ENCODE measurements around the gene PLCB3.
A peak's percentile ranks its signal among the peaks of the same experiment; 100 is the strongest.

The PLCB3 gene

GRCh38 chr11:64290352-64291261 is 39.3 kb downstream of the PLCB3 start:
- DNase-seq, result no peak

GRCh38 chr11:64291262-64291751 is 40.0 kb downstream of the PLCB3 start, which contains the start of gene KCNK4:
Gene KCNK4 (plus strand): TSS chr11:64291302. CDS start chr11:64293019, 1,717 bp downstream.
- DNase-seq, result no peak

- no peak for DNase-seq
Measured at GRCh38 chr11:64291752-64292459, 40.6 kb downstream of the PLCB3 start.

GRCh38 chr11:64292460-64293254 is 41.3 kb downstream of the PLCB3 start:
- no peak for DNase-seq

- DNase-seq, result no peak
Measured at GRCh38 chr11:64294774-64295173, 43.4 kb downstream of the PLCB3 start.

- no peak for DNase-seq
Measured at GRCh38 chr11:64295760-64296159, 44.4 kb downstream of the PLCB3 start.

- no peak for DNase-seq
Measured at GRCh38 chr11:64296236-64296635, 44.9 kb downstream of the PLCB3 start.

GRCh38 chr11:64296830-64297698 is 45.7 kb downstream of the PLCB3 start:
- DNase-seq, result no peak

GRCh38 chr11:64297699-64298358 is 46.5 kb downstream of the PLCB3 start:
- no peak for DNase-seq

GRCh38 chr11:64298966-64299846 is 47.9 kb downstream of the PLCB3 start:
- DNase-seq, result no peak

GRCh38 chr11:64299847-64300648 is 48.7 kb downstream of the PLCB3 start, which contains the start of gene CATSPERZ:
Gene CATSPERZ (plus strand): TSS chr11:64300358. CDS start chr11:64300411, 53 bp downstream.
- DNase-seq, result no peak

- DNase-seq, result no peak
Measured at GRCh38 chr11:64303109-64304031, 52.0 kb downstream of the PLCB3 start.

GRCh38 chr11:64304032-64304315 is 52.6 kb downstream of the PLCB3 start:
- no peak for DNase-seq

GRCh38 chr11:64304316-64305072 is 53.2 kb downstream of the PLCB3 start:
- peak; percentile 84 for DNase-seq

GRCh38 chr11:64305075-64305690 is 53.9 kb downstream of the PLCB3 start, which contains the start of gene ESRRA:
Gene ESRRA (plus strand): TSS chr11:64305524. CDS start chr11:64307180, 1,656 bp downstream.
- peak; percentile 100 for DNase-seq

GRCh38 chr11:64305691-64306562 is 54.6 kb downstream of the PLCB3 start:
- peak; percentile 52 for DNase-seq

Data from GDM1 (cell line).